SK-N-SH treated with all-trans-retinoic acid at 6 μM for 48 hours (cell line): ENCODE data around the gene SPRYD7.

ENCODE experiments used
- CREB5 ChIP-seq: fragments of 250-450 bp; sonication (Bioruptor Pico); IDR thresholded peaks from 2 replicates; pipeline ENCODE4 v1.5.1; 2020; ENCODE audit warnings: low read depth, mild to moderate bottlenecking, moderate library complexity
- CSDC2 ChIP-seq: fragments of 250-450 bp; sonication (Bioruptor Pico); IDR thresholded peaks from 2 replicates; pipeline ENCODE4 v1.5.0; 2020; ENCODE audit warnings: mild to moderate bottlenecking, moderate library complexity
- CSRNP3 ChIP-seq: fragments of 250-450 bp; sonication (Bioruptor Pico); IDR thresholded peaks from 2 replicates; pipeline ENCODE4 v1.5.1; 2021; ENCODE audit warnings: mild to moderate bottlenecking, moderate library complexity
- ISL1 ChIP-seq: fragments of 250-450 bp; sonication (Bioruptor Pico); IDR thresholded peaks from 2 replicates; pipeline ENCODE4 v2.1.2; 2022; ENCODE audit warnings: mild to moderate bottlenecking, moderate library complexity
- OSR1 ChIP-seq: fragments of 250-450 bp; sonication (Bioruptor Pico); IDR thresholded peaks from 2 replicates; pipeline ENCODE4 v1.8.0; 2022; ENCODE audit warnings: moderate library complexity, mild to moderate bottlenecking, inconsistent platforms
- PATZ1 ChIP-seq: fragments of 250-450 bp; sonication (Bioruptor Pico); IDR thresholded peaks from 2 replicates; pipeline ENCODE4 v1.8.0; 2020; ENCODE audit warnings: mild to moderate bottlenecking, moderate library complexity, borderline replicate concordance
- RARB ChIP-seq: fragments of 250-450 bp; sonication (Bioruptor Pico); IDR thresholded peaks from 2 replicates; pipeline ENCODE4 v1.8.0; 2021; ENCODE audit warnings: mild to moderate bottlenecking, moderate library complexity
- TCF4 ChIP-seq: fragments of 250-450 bp; sonication (Bioruptor Pico); IDR thresholded peaks from 2 replicates; pipeline ENCODE4 v1.8.0; 2021; ENCODE audit warnings: mild to moderate bottlenecking, moderate library complexity, borderline replicate concordance
- ZFP3 ChIP-seq: fragments of 250-450 bp; sonication (Bioruptor Pico); IDR thresholded peaks from 2 replicates; pipeline ENCODE4 v1.5.0; 2020; ENCODE audit warnings: mild to moderate bottlenecking, moderate library complexity
- ZNF70 ChIP-seq: fragments of 450-650 bp; formaldehyde crosslinking; IDR thresholded peaks from 2 replicates; pipeline ENCODE4 v1.5.0; 2020; ENCODE audit warnings: mild to moderate bottlenecking, moderate library complexity
- ZNF8 ChIP-seq: fragments of 450-650 bp; formaldehyde crosslinking; IDR thresholded peaks from 2 replicates; pipeline ENCODE4 v1.5.0; 2020; ENCODE audit warnings: mild to moderate bottlenecking, moderate library complexity

GRCh38 chr13:49932066-49932465 lies 4.1 kb downstream of the SPRYD7 start:
- TF ChIP-seq ZFP3 (no peak), TCF4 (CRISPR knock-in tag) (no peak), ZNF8 (no peak), CSDC2 (CRISPR knock-in tag) (no peak), CREB5 (CRISPR knock-in tag) (no peak), OSR1 (CRISPR knock-in tag) (no peak), PATZ1 (no peak), ZNF70 (CRISPR knock-in tag) (no peak), RARB (CRISPR knock-in tag) (no peak), ISL1 (CRISPR knock-in tag) (no peak), CSRNP3 (CRISPR knock-in tag) (no peak)
